Omental fat pad (tissue), 4 donors: ENCODE measurements around the gene LACTB. TPM values are rescaled to one million over a fixed set of nuclear protein-coding genes. Genes with fewer than 3 reads are reported as not detected.

Experiments used
- ATAC-seq: fragments of 150-250 bp; one replicate; pipeline ENCODE4 v1.9.1; 2016; ENCODE audit warnings: mild to moderate bottlenecking, moderate library complexity; ENCODE audit not compliant: low FRiP score
- DNase-seq: peaks from one replicate; pipeline ENCODE4 v3.0.0-alpha.2; 2019; ENCODE audit warnings: low spot score
- CTCF ChIP-seq, 3 donors: fragments of 450-650 bp; IDR thresholded peaks; one replicate each; pipeline ENCODE4 v1.5.1; 2016 to 2017; ENCODE audit warnings: antibody characterized with exemption in 3 of 3, mild to moderate bottlenecking in 3 of 3, moderate library complexity in 2 of 3
- total RNA-seq, 4 donors: library from RNA; depleted of rRNA; stranded (reverse); fragments of >200 nt; gene quantifications; one replicate each; pipeline ENCODE4 v1.1.0, GENCODE V29; 2016

Gene LACTB
- 10 to 100 TPM; 12.9 to 38.5 (median 20.6) TPM for total RNA-seq

- peak; percentile 55 for DNase-seq
- peak; percentile 89 for ATAC-seq
- no peak for TF ChIP-seq CTCF (IDR thresholded peaks at IDR 0.05)
These were observed at the start of gene LACTB for GRCh38 chr15:63121382-63122001. Gene LACTB (plus strand): TSS chr15:63121861. CDS start chr15:63121872, 11 bp downstream.

GRCh38 chr15:63072023-63072650, 49.5 kb upstream of the LACTB start:
- TF ChIP-seq CTCF (IDR thresholded peaks at IDR 0.05) = no peak
- DNase-seq = no peak
- no peak for ATAC-seq

- no peak for ATAC-seq
- no peak for TF ChIP-seq CTCF (IDR thresholded peaks at IDR 0.05)
These were observed 48.8 kb upstream of the LACTB start for GRCh38 chr15:63072809-63073277.

GRCh38 chr15:63073497-63074172, 48.0 kb upstream of the LACTB start:
- ATAC-seq (no peak), DNase-seq (no peak)
- TF ChIP-seq CTCF (IDR thresholded peaks at IDR 0.05) = no peak

More at GRCh38 chr15:63072809-63073277, 48.8 kb upstream of the LACTB start:
- DNase-seq = no peak

- DNase-seq = no peak
- TF ChIP-seq CTCF (IDR thresholded peaks at IDR 0.05) = no peak
- ATAC-seq = peak; percentile 22
These were observed 46.4 kb upstream of the LACTB start for GRCh38 chr15:63075015-63075983.

GRCh38 chr15:63075984-63076713, 45.5 kb upstream of the LACTB start:
- ATAC-seq = no peak
- TF ChIP-seq CTCF (IDR thresholded peaks at IDR 0.05) = no peak
- DNase-seq = no peak
